HepG2 (cell line): ENCODE measurements around the gene MORN1. TPM values are rescaled to one million over a fixed set of nuclear protein-coding genes. Genes with fewer than 3 reads are reported as not detected.

ENCODE experiments used
- ATAC-seq: fragments of 200-7000 bp; cut with Tn5 transposase; 3 replicates; pipeline ENCODE4 v1.9.1; 2020; ENCODE audit warnings: mild to moderate bottlenecking, moderate library complexity
- BruUV-seq: library from RNA; stranded (reverse); fragments of 400-500 nt; replicated peaks from 2 replicates; lab custom pipeline; 2021; lab: Mats Ljungman, UMichigan
- CTCF ChIA-PET: fragments of 300-600 bp; formaldehyde crosslinking; extraction: SDS; loops from one replicate; lab custom pipeline; 2021; ENCODE audit warnings: low total read pairs, inconsistent platforms, low intra/inter-chr PET ratio; lab: Yijun Ruan, JAX
- POLR2A ChIA-PET: fragments of 350-600 bp; sonication (Branson Sonifier 250); formaldehyde crosslinking; loops from one replicate; lab custom pipeline; 2020; ENCODE audit warnings: antibody characterized with exemption, inconsistent platforms; lab: Yijun Ruan, JAX
- DNase-seq: peaks from one replicate; pipeline ENCODE4 v3.0.0-alpha.2; 2015; ENCODE audit warnings: low spot score
- FAIRE-seq: peaks from 3 replicates; lab custom pipeline; 2011; peaks lifted over from hg19 to GRCh38; lab: Jason Lieb, UNC
- H2AFZ ChIP-seq: one replicate; pipeline ENCODE4 v1.6.1; 2011; ENCODE audit warnings: low read length, inconsistent platforms
- H3K27ac ChIP-seq: fragments of 300-600 bp; 3 replicates; pipeline ENCODE4 v1.8.0; 2011; ENCODE audit warnings: mixed run types, mild to moderate bottlenecking, mixed read lengths, low read length, inconsistent platforms; ENCODE audit not compliant: insufficient read depth; ENCODE audit errors: extremely low read length
- H3K27me3 ChIP-seq, 2 experiments: fragments of 200-600 bp in 1 of 2; 2 replicates in 1 of 2; 3 replicates in 1 of 2; pipeline versions ENCODE4 v1.6.0 to v1.8.0; 2011; ENCODE audit warnings: low read length in 2 of 2, mild to moderate bottlenecking in 2 of 2, moderate library complexity in 2 of 2, inconsistent platforms in 1 of 2; ENCODE audit not compliant: insufficient read depth in 2 of 2, control insufficient read depth in 1 of 2
- H3K36me3 ChIP-seq, 2 experiments: fragments of 200-600 bp in 1 of 2; replicated peaks in 1 of 2; 2 replicates in 1 of 2; 3 replicates in 1 of 2; pipeline versions ENCODE4 v1.5.1 to v1.8.0; 2011; ENCODE audit warnings: low read length in 2 of 2, inconsistent platforms in 1 of 2; ENCODE audit not compliant: insufficient read depth in 2 of 2, control insufficient read depth in 1 of 2
- H3K4me1 ChIP-seq: 2 replicates; pipeline ENCODE4 v1.5.1; 2012; ENCODE audit warnings: low read length, inconsistent platforms; ENCODE audit not compliant: insufficient read depth
- H3K4me2 ChIP-seq: 2 replicates; pipeline ENCODE4 v1.6.0; 2011; ENCODE audit warnings: low read depth, low read length, inconsistent platforms
- H3K4me3 ChIP-seq, 3 experiments: fragments of 200-600 bp in 1 of 3; sonication (generic), shearing (Covaris generic) in 1 of 3; replicated peaks in 1 of 3; 2 replicates each; pipeline ENCODE4 v1.5.1; 2011 to 2016; ENCODE audit warnings: low read length in 3 of 3, inconsistent platforms in 2 of 3, low read depth in 2 of 3, mild to moderate bottlenecking in 2 of 3, control low read depth in 1 of 3, mixed read lengths in 1 of 3; ENCODE audit not compliant: insufficient read depth in 1 of 3
- H3K79me2 ChIP-seq: one replicate; pipeline ENCODE4 v1.6.1; 2011; ENCODE audit warnings: low read length, inconsistent platforms; ENCODE audit not compliant: insufficient read depth
- H3K9ac ChIP-seq: 2 replicates; pipeline ENCODE4 v1.6.0; 2011; ENCODE audit warnings: mild to moderate bottlenecking, low read depth, low read length, inconsistent platforms; ENCODE audit not compliant: insufficient read depth
- H3K9me3 ChIP-seq: 2 replicates; pipeline ENCODE4 v1.5.1; 2012; ENCODE audit warnings: mild to moderate bottlenecking, low read length
- H4K20me1 ChIP-seq: 2 replicates; pipeline ENCODE4 v1.6.0; 2011; ENCODE audit warnings: inconsistent platforms, mild to moderate bottlenecking, low read length, moderate library complexity; ENCODE audit not compliant: insufficient read depth
- AKAP8 ChIP-seq: sonication (generic); formaldehyde crosslinking; IDR thresholded peaks from 2 replicates; pipeline ENCODE4 v1.5.1; 2020; ENCODE audit warnings: mild to moderate bottlenecking, missing genetic modification reagents
- ATF2 ChIP-seq: sonication (generic); formaldehyde crosslinking; IDR thresholded peaks from 2 replicates; pipeline ENCODE4 v1.4.0; 2020; ENCODE audit warnings: missing genetic modification reagents
- EP300 ChIP-seq, 3 experiments: sonication (generic) in 1 of 3; formaldehyde crosslinking in 1 of 3; IDR thresholded peaks; 2 replicates each; pipeline versions ENCODE4 v1.5.1 to v1.6.1; 2011 to 2020; ENCODE audit warnings: low read depth in 2 of 3, low read length in 2 of 3, borderline replicate concordance in 1 of 3, improper control_type of control experiment in 1 of 3, mild to moderate bottlenecking in 1 of 3, missing genetic modification reagents in 1 of 3, moderate library complexity in 1 of 3
- MAFF ChIP-seq: IDR thresholded peaks from 2 replicates; pipeline ENCODE4 v1.6.1; 2011; ENCODE audit warnings: low read depth, low read length, improper control_type of control experiment
- NFATC3 ChIP-seq: sonication (generic); formaldehyde crosslinking; IDR thresholded peaks from 2 replicates; pipeline ENCODE4 v1.5.1; 2020; ENCODE audit warnings: mild to moderate bottlenecking, missing genetic modification reagents
- POLR2A ChIP-seq, 2 experiments: IDR thresholded peaks; 2 replicates each; pipeline ENCODE4 v1.6.1; 2011; ENCODE audit warnings: low read depth in 2 of 2, low read length in 2 of 2, mild to moderate bottlenecking in 1 of 2, moderate library complexity in 1 of 2; ENCODE audit not compliant: insufficient read depth in 1 of 2
- POLR2AphosphoS5 ChIP-seq: IDR thresholded peaks from 2 replicates; pipeline ENCODE4 v1.6.1; 2012; ENCODE audit warnings: low read depth, low read length
- POLR2G ChIP-seq: fragments of 200-400 bp; formaldehyde crosslinking; IDR thresholded peaks from 2 replicates; pipeline ENCODE4 v1.6.1; 2018; ENCODE audit warnings: mild to moderate bottlenecking, low read depth, low read length, moderate library complexity
- SALL1 ChIP-seq: sonication (generic); formaldehyde crosslinking; IDR thresholded peaks from 2 replicates; pipeline ENCODE4 v1.8.0; 2022; ENCODE audit warnings: mild to moderate bottlenecking, missing genetic modification reagents
- SNRNP70 ChIP-seq: fragments of 200-400 bp; formaldehyde crosslinking; IDR thresholded peaks from 2 replicates; pipeline ENCODE4 v1.6.1; 2017; ENCODE audit warnings: mild to moderate bottlenecking, low read depth, low read length, moderate library complexity
- SSRP1 ChIP-seq: IDR thresholded peaks from 2 replicates; pipeline ENCODE4 v1.6.1; 2016; ENCODE audit warnings: control low read depth
- TARDBP ChIP-seq: sonication (generic); formaldehyde crosslinking; IDR thresholded peaks from 2 replicates; pipeline ENCODE4 v1.8.0; 2022; ENCODE audit warnings: mild to moderate bottlenecking, missing genetic modification reagents
- YEATS2 ChIP-seq: sonication (generic); formaldehyde crosslinking; IDR thresholded peaks from 2 replicates; pipeline ENCODE4 v1.4.0; 2020; ENCODE audit warnings: missing genetic modification reagents, borderline replicate concordance
- ZBTB46 ChIP-seq: sonication (generic); formaldehyde crosslinking; IDR thresholded peaks from 2 replicates; pipeline ENCODE4 v1.4.0; 2020; ENCODE audit warnings: mild to moderate bottlenecking, missing genetic modification reagents, borderline replicate concordance
- ZFP36 ChIP-seq: fragments of 150-350 bp; IDR thresholded peaks from 2 replicates; pipeline ENCODE4 v1.6.1; 2018; ENCODE audit warnings: borderline replicate concordance, low read length, low read depth; ENCODE audit not compliant: partially characterized antibody
- ZMYM3 ChIP-seq: sonication (generic); formaldehyde crosslinking; IDR thresholded peaks from 2 replicates; pipeline ENCODE4 v1.5.1; 2020; ENCODE audit warnings: mild to moderate bottlenecking, missing genetic modification reagents
- WGBS: methylation state at CpG from one replicate; pipeline ENCODE4 v1.1.6; 2017; ENCODE audit warnings: low lambda C conversion rate; 5-methylcytosine and 5-hydroxymethylcytosine counted together
- in situ Hi-C: cut with HindIII; loops from 2 replicates; pipeline ENCODE4 v1.10.0; 2017; ENCODE audit warnings: low pct_unique_long_range_greater_than_20kb; ENCODE audit not compliant: extremely low pct_ligation_motif_present
- intact Hi-C: fragments of 100-400 bp; cut with micrococcal nuclease; formaldehyde crosslinking; loops from one replicate; pipeline ENCODE4 v1.10.0; 2022; ENCODE audit not compliant: unreplicated experiment
- polyA plus RNA-seq, 8 experiments: library from polyadenylated mRNA; depleted of rRNA in 3 of 8; stranded (reverse) in 7 of 8; unstranded in 1 of 8; fragments of >200 nt; fragmentation: Illumina TruSeq in 4 of 8; extraction: Trizol in 4 of 8; gene quantifications; 2 replicates each; pipeline versions ENCODE4 v1.2.1 to v1.2.3, GENCODE V29; 2011 to 2016; ENCODE audit warnings: low read depth in 4 of 8, missing spikeins in 1 of 8, mixed read lengths in 1 of 8; ENCODE audit not compliant: insufficient read depth in 1 of 8
- total RNA-seq, 5 experiments: library from RNA; depleted of rRNA; stranded (reverse); fragments of >200 nt; fragmentation: Illumina TruSeq; extraction: Trizol; gene quantifications; 2 replicates each; pipeline ENCODE4 v1.2.3, GENCODE V29; 2016; ENCODE audit warnings: low read depth in 1 of 5
- TF ChIP-seq, protein P1 (sequence below): IDR thresholded peaks from 2 replicates; pipeline ENCODE4 v1.6.1; 2016; ENCODE audit warnings: low read depth, borderline replicate concordance
- TF ChIP-seq, protein P2 (sequence below): IDR thresholded peaks from 2 replicates; pipeline ENCODE4 v1.6.1; 2016; ENCODE audit warnings: low read depth, control low read depth

MORN1 gene
- total and polyA plus RNA-seq, 2 of the 13 experiments (the other 11 are each of a cell fraction or from before 2014, with no cell fraction given), result 3.1 to 6.5 TPM

DNA sequence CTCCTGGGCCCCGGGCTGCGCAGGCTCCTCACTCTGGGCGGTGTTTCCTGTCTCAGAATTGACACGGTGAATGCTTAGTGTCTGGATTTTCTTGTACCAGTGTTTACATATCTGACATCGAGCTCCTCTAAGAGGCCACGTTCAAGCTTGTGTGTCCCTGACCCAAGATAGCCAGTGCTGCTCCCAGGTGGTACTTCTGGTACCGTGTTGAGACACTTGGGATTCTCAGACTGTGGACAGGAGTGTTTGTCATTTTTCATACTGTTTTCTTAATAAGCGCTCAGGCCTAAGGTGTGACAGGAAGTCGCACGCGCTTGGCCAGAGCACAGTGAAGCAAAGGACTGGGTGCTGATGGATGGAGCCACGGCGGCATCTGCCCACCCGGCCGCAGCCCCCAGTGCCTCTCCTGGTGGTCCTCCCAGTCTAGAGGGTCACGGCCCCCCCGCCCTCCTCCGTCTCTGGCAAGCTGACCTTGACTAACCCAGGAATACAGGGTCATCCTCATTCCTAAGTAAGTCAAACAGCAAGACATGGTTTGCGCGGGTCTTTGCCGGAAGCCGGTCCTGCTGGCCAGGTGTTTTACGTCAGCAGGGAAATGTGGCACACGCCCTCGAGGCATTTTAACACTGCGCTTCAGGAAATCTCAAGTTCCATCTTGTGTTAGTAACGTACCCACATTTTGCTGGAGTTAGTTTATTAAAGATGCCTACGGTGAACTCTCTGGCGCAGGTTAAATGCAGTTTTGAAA, 13.0 kb upstream of the MORN1 start:
- no peak for DNase-seq
- no peak for ATAC-seq
- ChIA-PET CTCF (no interaction called here), POLR2A (interaction anchor here (0.8 kb wide), 1 partner anchor 13 kb away, joined by 3 read pairs; the partner anchor contains the start of genes MORN1 and RER1)
- H3K4me3 ChIP-seq, result no peak overlapping the region
- no peaks in the 10 kb centered on the region for H3K27me3 ChIP-seq
- H3K4me1 ChIP-seq, result no peaks in the 10 kb centered on the region
- no peak overlapping the region for H3K9ac ChIP-seq
- no peaks in the 10 kb centered on the region for H3K9me3 ChIP-seq
- no peak for FAIRE-seq
- no peaks in the 10 kb centered on the region for H3K79me2 ChIP-seq
- in situ Hi-C loops (no loop called here), intact Hi-C loops (no loop called here)
- BruUV-seq, result no TSS peak
- H3K36me3 ChIP-seq, result peaks cover 39 to 87% of the 10 kb centered on the region in 2 experiments
- no peaks in the 10 kb centered on the region for H4K20me1 ChIP-seq
- no peak overlapping the region for H3K27ac ChIP-seq
- WGBS, result 99% methylated on average over 23 of the region's 29 CpGs
- H2AFZ ChIP-seq, result no peak overlapping the region
- H3K4me2 ChIP-seq, result no peak overlapping the region
- TF ChIP-seq ZMYM3 (CRISPR knock-in tag) (no peak), NFATC3 (no peak), POLR2A (IDR thresholded peaks at IDR 0.05; ENCODE audit: insufficient read depth in 1 of 2, low read depth in 2 of 2, low read length in 2 of 2) (0 out of 4 replicates have a peak, but pooled peaks of 1 of the 2 experiments have one; percentile 31), ZBTB46 (CRISPR knock-in tag) (no peak), YEATS2 (CRISPR knock-in tag) (no peak), EP300 (IDR thresholded peaks at IDR 0.05; ENCODE audit: low read depth in 2 of 2, low read length in 2 of 2) (no peak), EP300 (CRISPR knock-in tag; IDR thresholded peaks at IDR 0.05; ENCODE audit: borderline replicate concordance) (no peak), TARDBP (CRISPR knock-in tag) (no peak), POLR2AphosphoS5 (peak; percentile 21), POLR2G (peak; percentile 68), MAFF (no peak), SNRNP70 (no peak), SALL1 (CRISPR knock-in tag) (no peak), ZFP36 (no peak), AKAP8 (CRISPR knock-in tag) (0 out of 2 replicates have a peak, but pooled peaks have one; percentile 37), SSRP1 (CRISPR knock-in tag) (0 out of 2 replicates have a peak, but pooled peaks have one; percentile 8), ATF2 (CRISPR knock-in tag) (no peak)
- TF ChIP-seq, protein P1, sequence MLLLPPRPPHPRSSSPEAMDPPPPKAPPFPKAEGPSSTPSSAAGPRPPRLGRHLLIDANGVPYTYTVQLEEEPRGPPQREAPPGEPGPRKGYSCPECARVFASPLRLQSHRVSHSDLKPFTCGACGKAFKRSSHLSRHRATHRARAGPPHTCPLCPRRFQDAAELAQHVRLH (CRISPR knock-in tag), result no peak
- TF ChIP-seq, protein P2, sequence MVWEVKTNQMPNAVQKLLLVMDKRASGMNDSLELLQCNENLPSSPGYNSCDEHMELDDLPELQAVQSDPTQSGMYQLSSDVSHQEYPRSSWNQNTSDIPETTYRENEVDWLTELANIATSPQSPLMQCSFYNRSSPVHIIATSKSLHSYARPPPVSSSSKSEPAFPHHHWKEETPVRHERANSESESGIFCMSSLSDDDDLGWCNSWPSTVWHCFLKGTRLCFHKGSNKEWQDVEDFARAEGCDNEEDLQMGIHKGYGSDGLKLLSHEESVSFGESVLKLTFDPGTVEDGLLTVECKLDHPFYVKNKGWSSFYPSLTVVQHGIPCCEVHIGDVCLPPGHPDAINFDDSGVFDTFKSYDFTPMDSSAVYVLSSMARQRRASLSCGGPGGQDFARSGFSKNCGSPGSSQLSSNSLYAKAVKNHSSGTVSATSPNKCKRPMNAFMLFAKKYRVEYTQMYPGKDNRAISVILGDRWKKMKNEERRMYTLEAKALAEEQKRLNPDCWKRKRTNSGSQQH (CRISPR knock-in tag), result no peak
